ENCODE measurements around the gene MMRN1.

- TF ChIP-seq CTCF (IDR thresholded peaks at IDR 0.05) (no peak), POLR2A (IDR thresholded peaks at IDR 0.05) (no peak), EP300 (IDR thresholded peaks at IDR 0.05) (no peak)
Measured at GRCh38 chr4:89894649-89895550, at the start of gene MMRN1.

All from suprapubic skin (tissue), 3 donors.